Transverse colon (tissue), 4 donors: ENCODE data around the gene CFD. TPM values are rescaled to one million over a fixed set of nuclear protein-coding genes. Genes with fewer than 3 reads are reported as not detected.

Source experiments
- DNase-seq: peaks from one replicate; pipeline ENCODE4 v3.0.0-alpha.2; 2019
- H3K27ac ChIP-seq, 4 donors: fragments of 200-600 bp; sonication (generic); 2 replicates each; pipeline ENCODE4 v1.5.1; 2016 to 2018; ENCODE audit warnings: inconsistent platforms in 4 of 4
- H3K27me3 ChIP-seq: fragments of 200-600 bp; sonication (generic); 2 replicates; pipeline ENCODE4 v1.5.1; 2017; ENCODE audit warnings: inconsistent platforms
- H3K36me3 ChIP-seq, 4 donors: fragments of 200-600 bp; sonication (generic); 2 replicates each; pipeline ENCODE4 v1.5.1; 2017 to 2019; ENCODE audit warnings: inconsistent platforms in 4 of 4
- H3K4me1 ChIP-seq, 4 donors: fragments of 200-600 bp; sonication (generic); 2 replicates each; pipeline ENCODE4 v1.5.1; 2017 to 2020; ENCODE audit warnings: inconsistent platforms in 4 of 4
- H3K4me3 ChIP-seq, 4 donors: fragments of 200-600 bp; sonication (generic); 1 replicate in 1 of 4; 2 replicates in 3 of 4; pipeline versions ENCODE4 v1.5.1 to v1.6.1; 2017 to 2019; ENCODE audit warnings: inconsistent platforms in 4 of 4
- H3K9me3 ChIP-seq, 2 donors: fragments of 200-600 bp; sonication (generic); 2 replicates each; pipeline ENCODE4 v1.5.1; 2017 to 2019; ENCODE audit warnings: inconsistent platforms in 2 of 2
- CTCF ChIP-seq, 5 experiments: fragments of 200-600 bp in 3 of 5; fragments of 450-650 bp in 2 of 5; sonication (generic) in 3 of 5; IDR thresholded peaks; 1 replicate in 2 of 5; 2 replicates in 3 of 5; pipeline ENCODE4 v1.5.1; 2016 to 2017; ENCODE audit warnings: antibody characterized with exemption in 5 of 5, inconsistent platforms in 3 of 5, mild to moderate bottlenecking in 2 of 5, moderate library complexity in 1 of 5
- EP300 ChIP-seq: sonication (generic); formaldehyde crosslinking; IDR thresholded peaks from one replicate; pipeline ENCODE4 v1.6.1; 2017; ENCODE audit warnings: antibody characterized with exemption, low read depth
- POLR2A ChIP-seq: fragments of 450-650 bp; IDR thresholded peaks from one replicate; pipeline ENCODE4 v1.6.1; 2016; ENCODE audit warnings: antibody characterized with exemption, mild to moderate bottlenecking, moderate library complexity
- POLR2AphosphoS5 ChIP-seq, 3 donors: sonication (generic); formaldehyde crosslinking; IDR thresholded peaks; one replicate each; pipeline ENCODE4 v1.6.1; 2016; ENCODE audit warnings: antibody characterized with exemption in 3 of 3
- WGBS, 2 donors: methylation state at CpG; one replicate each; pipeline ENCODE4 v1.1.5; 2018; ENCODE audit warnings: low coverage in 1 of 2; 5-methylcytosine and 5-hydroxymethylcytosine counted together
- in situ Hi-C, 4 donors: fragments of 200-750 bp; cut with MboI; loops; one replicate each; pipeline versions ENCODE4 v1.15.0 to v1.15.1; 2017; ENCODE audit warnings: low sequenced_read_pairs in 3 of 4, low pct_ligation_motif_present in 1 of 4, low pct_unique_long_range_greater_than_20kb in 1 of 4
- intact Hi-C: fragments of 100-400 bp; cut with DNase I; formaldehyde crosslinking; loops from one replicate; pipeline ENCODE4 v1.15.1; 2023; ENCODE audit warnings: low total_unique reads
- total RNA-seq, 4 donors: library from RNA; depleted of rRNA; stranded (reverse); fragments of >200 nt; gene quantifications; one replicate each; pipeline ENCODE4 v1.1.0, GENCODE V29; 2016

The CFD gene
- total RNA-seq, 4 donors from 2014 or later, result 147 to 368 (median 208) TPM

GRCh38 chr19:812049-812746, 47.3 kb upstream of the CFD start:
- WGBS, 2 donors, result 90 to 94% methylated on average over 14 to 72 of the region's 80 CpGs
- Histone ChIP-seq H3K36me3 (peaks cover 0 to 55% (median 27%) of the 10 kb centered on the region in 4 donors), H3K4me3 (no peak overlapping the region), H3K4me1 (no peaks in the 10 kb centered on the region), H3K9me3 (no peaks in the 10 kb centered on the region), H3K27ac (no peak overlapping the region), H3K27me3 (no peaks in the 10 kb centered on the region)
- in situ Hi-C loops, result no loop called here
- TF ChIP-seq CTCF (IDR thresholded peaks at IDR 0.05), result no peak
- TF ChIP-seq POLR2AphosphoS5 (IDR thresholded peaks at IDR 0.05), result no peak
- TF ChIP-seq EP300, result no peak
- no peak for TF ChIP-seq POLR2A
- no peak for DNase-seq
- intact Hi-C loops, result no loop called here

GRCh38 chr19:812747-813218, 46.7 kb upstream of the CFD start:
- in situ Hi-C loops (no loop called here), intact Hi-C loops (no loop called here)
- no peak for TF ChIP-seq POLR2AphosphoS5 (IDR thresholded peaks at IDR 0.05)
- no peak for TF ChIP-seq POLR2A
- TF ChIP-seq CTCF (IDR thresholded peaks at IDR 0.05), result no peak
- TF ChIP-seq EP300, result no peak
- H3K4me1 ChIP-seq, result no peaks in the 10 kb centered on the region
- H3K36me3 ChIP-seq, result peaks cover 0 to 49% (median 23%) of the 10 kb centered on the region in 4 donors
- H3K27me3 ChIP-seq, result no peaks in the 10 kb centered on the region
- no peak overlapping the region for H3K27ac ChIP-seq
- no peak for DNase-seq
- H3K9me3 ChIP-seq, result no peaks in the 10 kb centered on the region
- H3K4me3 ChIP-seq, result no peak overlapping the region
- WGBS, 2 donors, result 96% methylated on average over 48 of the region's 72 CpGs; no CpG with 5 or more reads in 1 of the 2 donors

GRCh38 chr19:813219-814151, 46.0 kb upstream of the CFD start:
- in situ Hi-C loops (no loop called here), intact Hi-C loops (no loop called here)
- Histone ChIP-seq H3K9me3 (no peaks in the 10 kb centered on the region), H3K4me1 (no peaks in the 10 kb centered on the region), H3K4me3 (no peak overlapping the region), H3K36me3 (peaks cover 0 to 42% (median 19%) of the 10 kb centered on the region in 4 donors), H3K27me3 (no peaks in the 10 kb centered on the region), H3K27ac (no peak overlapping the region)
- DNase-seq, result no peak
- WGBS, 2 donors, result 96% methylated on average over 61 of the region's 87 CpGs; no CpG with 5 or more reads in 1 of the 2 donors
- no peak for TF ChIP-seq CTCF (IDR thresholded peaks at IDR 0.05)
- TF ChIP-seq POLR2AphosphoS5 (IDR thresholded peaks at IDR 0.05), result peak in 1 of 3 donors; percentile 37
- TF ChIP-seq EP300, result no peak
- TF ChIP-seq POLR2A, result no peak
